Loucy (cell line): ENCODE measurements around the gene PEX14.

Experiments used
- CTCF ChIP-seq: fragments of 200-600 bp; sonication (generic); conservative IDR thresholded peaks from 2 replicates; pipeline ENCODE4 v1.5.1; 2014; ENCODE audit warnings: mild to moderate bottlenecking, antibody characterized with exemption, low read length
- EZH2phosphoT487 ChIP-seq: fragments of 200-600 bp; IDR thresholded peaks from 2 replicates; pipeline ENCODE4 v1.6.1; 2018; ENCODE audit warnings: antibody characterized with exemption, mild to moderate bottlenecking, moderate library complexity, borderline replicate concordance

- TF ChIP-seq CTCF, result peak; percentile 38; the same call in 1 of the 2 replicates
- TF ChIP-seq EZH2phosphoT487, result no peak
Measured at GRCh38 chr1:10456048-10456447, 18.7 kb upstream of the PEX14 start.
